Caki2 (cell line): ENCODE results near the gene PTGES2. TPM values are rescaled to one million over a fixed set of nuclear protein-coding genes. Genes with fewer than 3 reads are reported as not detected.

Source experiments
- DNase-seq: peaks from one replicate; pipeline ENCODE4 v3.0.0-alpha.2; 2015; ENCODE audit warnings: low read depth
- in situ Hi-C: cut with HindIII; loops from 2 replicates; pipeline ENCODE4 v1.10.0; 2016; ENCODE audit warnings: low sequenced_read_pairs, low pct_unique_long_range_greater_than_20kb, mixed read lengths
- total RNA-seq: library from RNA; depleted of rRNA; stranded (reverse); fragments of >200 nt; shearing (Covaris generic); gene quantifications from 2 replicates; pipeline ENCODE4 v1.2.3, GENCODE V29; 2014; ENCODE audit warnings: low replicate concordance

The PTGES2 gene
- total RNA-seq, 1 experiment from 2014 or later: 93.5 TPM

DNA sequence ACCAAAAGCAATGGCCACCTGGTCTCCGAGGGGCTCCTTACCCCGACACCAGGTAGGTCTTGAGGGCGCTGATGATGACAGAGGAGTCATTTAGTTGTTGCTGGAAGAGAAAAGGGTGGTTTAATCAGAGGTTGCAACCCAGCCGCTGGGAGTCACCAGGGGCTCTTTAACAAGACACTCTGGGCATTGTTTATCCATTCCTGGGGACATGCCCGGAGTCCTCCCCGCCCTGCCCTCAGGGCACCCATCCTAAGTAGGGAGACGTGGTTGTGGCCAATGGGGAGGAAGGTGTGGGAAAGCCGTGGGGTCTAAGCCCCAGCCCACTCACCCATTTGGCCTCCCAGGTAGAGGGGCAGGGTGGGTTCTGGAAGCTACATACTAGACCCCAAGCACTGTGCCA is 3.1 kb downstream of the PTGES2 start:
- in situ Hi-C loops: no loop called here
- DNase-seq: no peak

GRCh38 chr9:128123451-128124080 is 4.0 kb downstream of the PTGES2 start:
- in situ Hi-C loops: no loop called here
- DNase-seq: no peak

DNA sequence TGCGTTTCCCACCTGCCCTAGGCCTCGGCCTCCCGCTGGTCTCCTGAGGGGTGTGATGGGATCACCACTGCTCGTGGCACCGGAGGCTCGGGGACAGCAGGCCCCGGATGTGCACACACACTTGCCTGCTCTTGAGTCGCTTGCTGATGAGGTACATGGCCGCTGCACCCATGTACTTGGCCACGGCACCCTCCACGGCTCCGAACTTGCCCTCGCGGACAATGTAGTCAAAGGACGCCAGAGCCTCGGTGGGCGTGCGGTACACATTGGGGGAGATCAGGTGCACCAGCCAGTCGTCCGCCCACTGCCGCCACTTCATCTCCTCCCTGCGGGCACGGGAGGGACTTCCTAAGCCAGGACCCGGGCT is 4.7 kb downstream of the PTGES2 start:
- no peak for DNase-seq
- in situ Hi-C loops: no loop called here

DNA sequence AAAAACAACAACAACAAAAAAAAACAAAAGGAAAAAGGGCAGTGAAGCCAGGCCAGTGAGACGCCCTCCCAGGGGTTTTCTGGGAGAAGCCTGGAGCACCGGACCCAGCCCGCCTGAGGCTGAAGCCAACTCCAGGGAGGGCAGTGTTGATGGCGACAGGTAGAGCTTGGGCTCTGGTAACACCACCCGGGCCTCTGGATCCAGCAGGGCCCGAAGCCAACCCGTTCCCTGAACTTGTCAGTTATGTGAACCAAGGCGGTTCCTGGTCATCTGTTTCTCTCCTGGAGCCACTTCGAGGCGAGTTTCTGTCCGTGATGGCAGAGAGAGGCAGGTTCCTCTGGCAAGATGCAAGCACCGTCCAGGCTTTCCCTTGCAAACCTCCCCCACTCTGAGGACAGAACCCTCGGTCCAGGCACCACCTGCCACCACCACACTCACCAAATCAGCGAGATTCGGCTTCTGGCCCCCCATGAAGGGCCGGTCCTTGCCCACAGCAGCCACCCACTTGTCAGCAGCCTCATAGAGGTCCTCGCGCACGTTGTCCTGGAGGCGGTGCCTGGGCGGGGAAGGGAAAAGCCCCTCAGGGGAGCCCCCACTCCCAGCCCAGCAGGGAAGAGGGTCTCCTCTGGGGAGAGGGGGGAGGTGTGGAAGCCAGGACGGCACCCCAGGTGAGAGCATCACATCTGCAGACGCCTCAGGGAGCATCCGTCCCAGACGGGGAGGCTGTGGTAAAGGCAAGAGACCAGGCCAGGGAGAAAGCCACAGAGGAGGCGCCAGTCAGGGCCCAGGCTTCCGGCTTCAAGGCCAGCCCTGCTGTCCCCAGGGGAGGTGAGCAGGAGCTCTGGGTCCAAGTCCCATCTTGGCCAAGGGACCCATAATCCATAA is 5.4 kb downstream of the PTGES2 start:
- DNase-seq: no peak
- in situ Hi-C loops: no loop called here

DNA sequence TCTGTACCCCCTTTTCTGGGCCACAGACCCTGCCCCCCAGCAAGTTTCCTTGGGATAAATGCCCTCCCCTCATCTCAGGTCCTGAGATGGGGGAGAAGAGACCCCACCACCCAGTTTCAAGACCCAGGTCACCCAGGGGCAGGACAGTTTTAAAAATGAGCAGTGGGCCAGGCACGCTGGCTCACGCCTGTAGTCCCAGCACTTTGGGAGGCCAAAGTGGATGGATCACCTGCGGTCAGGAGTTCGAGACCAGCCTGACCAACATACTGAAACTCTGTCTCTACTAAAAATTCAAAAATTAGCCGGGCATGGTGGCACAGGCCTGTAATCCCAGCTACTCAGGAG is 6.1 kb downstream of the PTGES2 start:
- no peak for DNase-seq
- in situ Hi-C loops: no loop called here

- no peak for DNase-seq
- in situ Hi-C loops: no loop called here
Observed at GRCh38 chr9:128120741-128121465, 6.6 kb downstream of the PTGES2 start.

DNA sequence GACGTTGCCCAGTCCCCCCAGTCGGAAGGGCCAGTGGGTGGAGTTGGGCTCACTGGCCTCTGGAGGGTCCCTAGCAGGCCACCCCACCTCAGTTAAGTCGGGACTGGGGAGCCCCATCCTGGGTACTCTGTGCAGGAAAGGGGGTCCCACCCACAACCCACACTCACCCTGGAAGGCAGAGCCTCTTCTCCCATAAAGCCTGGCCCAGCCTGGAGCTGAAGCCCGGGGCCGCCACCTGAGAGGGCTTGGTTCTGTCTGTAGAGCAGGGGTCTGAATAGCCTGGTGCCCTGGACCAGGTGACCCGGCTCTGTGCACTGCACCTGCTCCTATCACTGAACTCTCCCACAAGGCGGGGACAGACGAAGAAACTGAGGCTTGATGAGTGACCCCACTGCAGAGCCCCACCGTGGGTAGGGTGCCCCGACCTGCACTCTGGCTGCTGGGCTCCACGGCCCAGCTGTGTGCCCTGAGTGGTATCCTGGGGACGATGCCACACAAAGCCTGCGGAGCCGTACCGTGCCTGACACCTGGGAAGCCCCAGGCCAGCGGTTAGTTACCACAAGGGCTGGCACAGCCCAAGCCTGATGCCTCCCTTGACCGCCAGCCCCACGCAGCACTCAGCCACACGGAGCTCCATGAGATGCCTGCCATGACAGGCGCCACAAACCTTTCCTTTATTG is 7.3 kb downstream of the PTGES2 start:
- in situ Hi-C loops: no loop called here
- no peak for DNase-seq

DNA sequence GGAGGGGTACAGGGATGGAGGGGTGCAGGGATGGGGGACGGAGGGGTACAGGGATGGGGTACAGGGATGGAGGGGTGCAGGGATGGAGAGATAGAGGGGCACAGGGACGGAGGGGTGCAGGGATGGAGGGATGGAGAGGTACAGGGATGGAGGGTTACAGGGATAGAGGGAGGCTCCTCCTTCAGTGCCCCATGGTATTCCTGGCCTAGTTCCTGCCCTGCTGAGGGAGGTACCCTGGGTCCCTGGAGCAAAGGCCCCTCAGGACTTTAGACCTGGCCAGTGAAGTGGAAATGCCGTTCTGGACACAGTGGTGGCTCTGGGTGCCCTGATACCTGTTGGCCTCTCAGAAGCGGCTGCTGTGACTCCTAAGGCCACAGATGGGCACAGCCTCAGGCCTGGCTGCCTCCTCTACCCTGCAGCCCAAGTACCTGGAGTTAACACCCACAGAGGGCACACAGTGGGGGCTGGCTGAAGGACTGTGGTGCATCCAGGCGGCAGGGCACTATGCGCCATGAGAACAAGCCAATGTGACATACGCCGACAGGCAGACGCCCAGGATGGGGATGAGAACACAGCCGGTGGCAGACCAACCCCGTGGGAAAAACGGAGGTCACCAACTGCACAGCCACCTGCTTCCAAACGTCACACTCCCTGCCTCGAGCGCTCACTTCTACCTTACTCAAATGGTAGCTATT is 8.4 kb downstream of the PTGES2 start:
- no peak for DNase-seq
- in situ Hi-C loops: no loop called here

GRCh38 chr9:128118472-128118857 is 9.1 kb downstream of the PTGES2 start:
- no peak for DNase-seq
- in situ Hi-C loops: no loop called here

GRCh38 chr9:128117613-128118471 is 9.7 kb downstream of the PTGES2 start:
- peak; percentile 72 for DNase-seq

DNA sequence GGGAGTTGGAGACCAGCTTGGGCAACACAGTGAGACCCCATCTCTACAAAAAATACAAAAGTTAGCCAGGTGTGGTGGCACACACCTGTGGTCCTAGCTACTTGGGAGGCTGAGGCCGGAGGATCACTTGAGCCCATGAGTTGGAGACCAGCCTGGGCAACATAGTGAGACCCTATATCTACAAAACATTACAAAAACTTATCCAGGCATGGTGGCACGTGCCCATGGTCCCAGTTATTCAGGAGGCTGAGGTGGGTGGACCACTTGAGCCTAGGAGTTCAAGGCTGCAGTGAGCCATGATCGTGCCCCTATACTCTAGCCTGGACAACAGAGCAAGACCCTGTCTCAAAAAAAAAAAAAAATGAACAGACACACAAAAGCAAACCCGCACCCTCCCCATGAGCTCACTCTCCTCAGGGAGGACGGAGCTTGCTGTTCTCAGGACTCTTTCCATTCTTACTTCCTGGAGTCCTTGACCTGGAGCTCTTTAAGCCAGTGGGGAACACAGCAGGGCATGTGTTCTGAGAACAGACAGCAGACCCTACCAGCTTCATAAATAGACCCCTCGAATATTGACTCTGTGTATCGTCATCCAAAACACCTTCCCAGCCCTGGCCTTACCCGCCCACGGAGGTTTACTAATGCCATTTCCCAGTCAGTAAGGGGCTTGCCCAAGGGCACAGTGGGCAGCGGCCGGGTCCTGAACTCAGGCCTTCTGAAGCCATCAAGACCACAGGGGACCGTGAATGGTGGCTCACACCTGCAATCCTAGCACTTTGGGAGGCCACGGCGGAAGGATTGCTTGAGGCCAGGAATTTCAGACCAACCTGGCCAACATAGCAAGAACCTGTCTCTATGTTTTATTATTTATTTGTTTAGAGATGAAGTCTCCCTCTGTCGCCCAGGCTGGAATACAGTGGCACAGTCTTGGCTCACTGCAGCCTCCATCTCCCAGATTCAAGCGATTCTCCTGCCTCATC is 11.1 kb downstream of the PTGES2 start:
- no peak for DNase-seq
- in situ Hi-C loops: no loop called here

More at GRCh38 chr9:128117613-128118471, 9.7 kb downstream of the PTGES2 start:
- in situ Hi-C loops: no loop called here

DNA sequence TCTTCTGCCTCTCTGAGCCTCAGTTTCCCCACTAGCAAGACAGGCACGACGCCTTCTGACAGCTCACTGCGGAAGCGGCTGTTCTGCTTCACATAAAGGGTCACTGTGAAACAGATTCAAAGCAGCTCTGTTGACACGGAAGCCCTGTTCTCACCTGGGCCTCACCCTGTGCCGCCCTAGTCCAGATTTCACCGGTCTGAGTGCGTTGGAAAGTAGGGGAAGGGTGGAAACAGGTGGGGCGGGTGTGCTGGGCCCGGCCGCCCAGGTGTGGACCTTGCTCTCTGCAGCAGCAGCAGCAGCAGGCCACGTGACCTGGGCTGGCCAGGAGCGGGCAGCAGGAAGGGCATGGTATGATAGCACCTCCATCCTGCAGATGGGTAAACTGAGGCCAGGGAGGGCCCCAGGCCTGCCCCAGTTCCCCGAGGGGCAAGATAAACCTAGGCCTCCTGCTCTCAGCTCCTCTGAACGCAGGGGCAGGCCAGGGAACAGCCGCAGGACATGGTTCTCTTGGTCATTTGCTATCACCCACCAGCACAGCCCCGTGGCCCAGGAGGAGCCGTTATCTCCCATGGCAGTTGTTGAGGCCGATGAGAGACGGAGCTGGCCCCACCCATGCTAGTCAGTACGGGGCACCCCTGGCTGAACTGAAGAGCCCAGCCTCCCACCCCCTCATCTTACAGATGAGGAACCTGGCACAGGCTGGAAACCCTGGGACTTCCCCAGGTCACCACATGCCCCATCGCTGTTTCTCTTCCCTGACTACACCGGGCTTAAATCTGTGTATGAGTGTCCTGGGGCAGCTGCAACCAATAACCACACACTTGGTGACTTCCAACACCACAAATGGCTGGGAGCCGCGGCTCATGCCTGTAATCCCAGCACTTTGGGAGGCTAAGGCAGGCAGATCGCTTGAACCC is 12.1 kb downstream of the PTGES2 start:
- in situ Hi-C loops: no loop called here
- DNase-seq: no peak

- no peak for DNase-seq
- in situ Hi-C loops: no loop called here
Observed at GRCh38 chr9:128114326-128115186, 13.0 kb downstream of the PTGES2 start.

DNA sequence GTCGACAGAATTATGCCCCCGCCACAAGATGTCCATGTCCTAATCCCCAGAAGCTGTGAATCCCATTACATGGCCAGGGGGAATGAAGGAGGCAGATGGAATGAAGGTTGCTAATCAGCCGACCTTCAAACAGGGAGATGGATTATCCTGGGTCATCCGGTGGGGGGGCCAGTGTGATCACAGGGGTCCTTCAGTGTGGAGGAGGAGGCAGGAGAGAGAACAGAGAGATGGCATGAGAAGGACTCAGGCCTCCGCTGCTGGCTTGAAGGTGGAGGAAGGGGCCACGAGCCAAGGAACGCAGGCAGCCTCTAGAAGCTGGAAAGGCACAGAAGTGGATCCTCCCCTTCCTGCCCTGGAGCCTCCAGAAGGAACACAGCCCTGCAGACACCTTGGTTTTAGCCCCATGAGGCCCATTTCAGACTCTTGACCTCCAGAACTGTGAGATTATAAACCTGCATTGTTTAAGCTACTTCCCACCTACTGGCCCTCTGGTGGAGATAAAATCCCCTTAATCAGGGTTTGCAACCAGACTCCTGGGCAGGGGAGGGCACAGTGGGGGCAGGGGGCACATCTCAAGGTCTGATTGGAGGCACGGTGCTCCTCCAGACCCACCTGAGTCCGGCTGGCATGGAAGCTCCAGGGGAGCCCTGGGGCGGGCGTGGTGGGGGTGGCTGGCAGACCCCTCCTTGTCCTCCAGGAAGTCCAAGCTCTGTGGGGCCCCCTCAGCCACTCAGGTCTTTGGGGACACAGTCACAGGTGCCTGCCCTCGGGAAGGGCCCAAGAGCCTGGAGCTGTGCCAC is 13.8 kb downstream of the PTGES2 start:
- in situ Hi-C loops: no loop called here
- no peak for DNase-seq
